SK-N-SH (cell line): ENCODE results near the gene EYA2.

ENCODE experiments used
- CHD2 ChIP-seq: fragments of 150-350 bp; IDR thresholded peaks from 2 replicates; pipeline ENCODE4 v1.6.1; 2018; ENCODE audit warnings: low read length; ENCODE audit not compliant: partially characterized antibody
- CTCF ChIP-seq: fragments of 200-600 bp; sonication (generic); IDR thresholded peaks from 2 replicates; pipeline ENCODE4 v1.6.1; 2017; ENCODE audit warnings: antibody characterized with exemption, mild to moderate bottlenecking, moderate library complexity
- EP300 ChIP-seq, 2 experiments: IDR thresholded peaks; 2 replicates each; pipeline versions ENCODE4 v1.4.0 to v1.6.1; 2012; ENCODE audit warnings: borderline replicate concordance in 1 of 2, low read depth in 1 of 2, low read length in 1 of 2
- GABPA ChIP-seq: IDR thresholded peaks from 2 replicates; pipeline ENCODE4 v1.4.0; 2012; ENCODE audit warnings: low read depth, mild to moderate bottlenecking
- GATA2 ChIP-seq: sonication (generic); formaldehyde crosslinking; IDR thresholded peaks from 2 replicates; pipeline ENCODE4 v1.5.0; 2020; ENCODE audit warnings: mild to moderate bottlenecking, missing genetic modification reagents
- MAX ChIP-seq: IDR thresholded peaks from 2 replicates; pipeline ENCODE4 v1.4.0; 2012; ENCODE audit warnings: low read depth
- PBX3 ChIP-seq: IDR thresholded peaks from 2 replicates; pipeline ENCODE4; 2012
- POLR2AphosphoS5 ChIP-seq: IDR thresholded peaks from 2 replicates; pipeline ENCODE4 v1.6.1; 2012; ENCODE audit warnings: low read depth, low read length
- RFX5 ChIP-seq: IDR thresholded peaks from 2 replicates; pipeline ENCODE4 v1.6.1; 2012; ENCODE audit warnings: mild to moderate bottlenecking, improper control_type of control experiment, low read length
- RXRA ChIP-seq: IDR thresholded peaks from 2 replicates; pipeline ENCODE4 v1.4.0; 2012; ENCODE audit warnings: low read depth, mild to moderate bottlenecking, borderline replicate concordance

GRCh38 chr20:47136782-47137181 is 242.1 kb downstream of the EYA2 start:
- TF ChIP-seq CTCF (no peak), PBX3 (no peak), POLR2AphosphoS5 (no peak), RXRA (no peak), GATA2 (CRISPR knock-in tag) (no peak), EP300 (IDR thresholded peaks at IDR 0.05; ENCODE audit: borderline replicate concordance in 1 of 2, low read depth in 1 of 2, low read length in 1 of 2) (no peak), GABPA (no peak), RFX5 (no peak), MAX (no peak), CHD2 (no peak)
